Thoracic aorta (tissue), 2 donors: ENCODE results near the gene PRKG2. TPM values are rescaled to one million over a fixed set of nuclear protein-coding genes. Genes with fewer than 3 reads are reported as not detected.

Experiments used
- ATAC-seq: fragments of 150-250 bp; one replicate; pipeline ENCODE4 v1.8.0; 2017; ENCODE audit warnings: low read depth; ENCODE audit not compliant: insufficient number of reproducible peaks, low FRiP score
- DNase-seq: peaks from one replicate; pipeline ENCODE4 v3.0.0-alpha.2; 2020; ENCODE audit warnings: low spot score
- H3K27ac ChIP-seq, 2 donors: fragments of 200-600 bp; sonication (generic); 1 replicate in 1 of 2; 2 replicates in 1 of 2; pipeline ENCODE4 v1.5.1; 2016; ENCODE audit warnings: mild to moderate bottlenecking in 2 of 2, moderate library complexity in 2 of 2
- H3K27me3 ChIP-seq: fragments of 200-600 bp; sonication (generic); replicated peaks from 2 replicates; pipeline ENCODE4 v1.6.0; 2016; ENCODE audit warnings: mild to moderate bottlenecking; ENCODE audit not compliant: insufficient read depth
- H3K36me3 ChIP-seq: fragments of 200-600 bp; sonication (generic); one replicate; pipeline ENCODE4 v1.5.1; 2016
- H3K4me1 ChIP-seq, 2 donors: fragments of 200-600 bp; sonication (generic); 1 replicate in 1 of 2; 2 replicates in 1 of 2; pipeline versions ENCODE4 v1.5.1 to v1.6.0; 2016; ENCODE audit warnings: low read depth in 2 of 2, mild to moderate bottlenecking in 1 of 2; ENCODE audit not compliant: control insufficient read depth in 1 of 2
- H3K4me3 ChIP-seq: fragments of 200-600 bp; sonication (generic); 2 replicates; pipeline ENCODE4 v1.5.1; 2016; ENCODE audit warnings: mild to moderate bottlenecking
- H3K9me3 ChIP-seq: fragments of 200-600 bp; sonication (generic); 2 replicates; pipeline ENCODE4 v1.5.1; 2016
- total RNA-seq, 2 donors: library from RNA; depleted of rRNA; stranded (reverse); fragments of >200 nt; gene quantifications; one replicate each; pipeline versions ENCODE4 v1.1.0 to v1.2.3, GENCODE V29; 2016
- TF ChIP-seq, protein P1 (sequence below): fragments of 200-600 bp; sonication (generic); IDR thresholded peaks from one replicate; pipeline ENCODE4 v1.5.1; 2019; ENCODE audit warnings: antibody characterized with exemption

The PRKG2 gene
- total RNA-seq, 2 donors from 2014 or later = 0.14 TPM; not detected in 1

DNA sequence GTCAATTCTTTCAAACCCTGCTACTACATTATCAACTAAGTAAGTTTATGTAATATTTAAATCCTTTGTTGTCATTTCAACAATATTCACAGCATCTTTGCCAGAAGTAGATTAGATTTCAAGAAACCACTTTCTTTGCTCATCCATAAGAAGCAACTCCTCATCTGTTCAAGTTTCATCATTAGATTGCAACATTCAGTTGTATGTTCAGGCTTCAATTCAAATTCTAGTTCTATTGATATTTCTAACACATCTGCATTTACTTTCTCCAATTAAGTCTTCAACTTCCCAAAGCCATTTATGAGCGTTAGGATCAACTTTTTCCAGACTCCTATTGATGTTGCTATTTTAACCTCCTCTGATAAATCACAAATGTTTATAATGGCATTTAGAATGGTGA is 118.5 kb downstream of the PRKG2 start:
- TF ChIP-seq, protein P1, sequence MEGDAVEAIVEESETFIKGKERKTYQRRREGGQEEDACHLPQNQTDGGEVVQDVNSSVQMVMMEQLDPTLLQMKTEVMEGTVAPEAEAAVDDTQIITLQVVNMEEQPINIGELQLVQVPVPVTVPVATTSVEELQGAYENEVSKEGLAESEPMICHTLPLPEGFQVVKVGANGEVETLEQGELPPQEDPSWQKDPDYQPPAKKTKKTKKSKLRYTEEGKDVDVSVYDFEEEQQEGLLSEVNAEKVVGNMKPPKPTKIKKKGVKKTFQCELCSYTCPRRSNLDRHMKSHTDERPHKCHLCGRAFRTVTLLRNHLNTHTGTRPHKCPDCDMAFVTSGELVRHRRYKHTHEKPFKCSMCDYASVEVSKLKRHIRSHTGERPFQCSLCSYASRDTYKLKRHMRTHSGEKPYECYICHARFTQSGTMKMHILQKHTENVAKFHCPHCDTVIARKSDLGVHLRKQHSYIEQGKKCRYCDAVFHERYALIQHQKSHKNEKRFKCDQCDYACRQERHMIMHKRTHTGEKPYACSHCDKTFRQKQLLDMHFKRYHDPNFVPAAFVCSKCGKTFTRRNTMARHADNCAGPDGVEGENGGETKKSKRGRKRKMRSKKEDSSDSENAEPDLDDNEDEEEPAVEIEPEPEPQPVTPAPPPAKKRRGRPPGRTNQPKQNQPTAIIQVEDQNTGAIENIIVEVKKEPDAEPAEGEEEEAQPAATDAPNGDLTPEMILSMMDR = no peak
- ATAC-seq (no peak), DNase-seq (no peak)
- Histone ChIP-seq H3K36me3 (no peaks in the 10 kb centered on the region), H3K9me3 (no peaks in the 10 kb centered on the region), H3K4me3 (no peak overlapping the region), H3K4me1 (no peaks in the 10 kb centered on the region), H3K27ac (no peak overlapping the region), H3K27me3 (no peaks in the 10 kb centered on the region)

DNA sequence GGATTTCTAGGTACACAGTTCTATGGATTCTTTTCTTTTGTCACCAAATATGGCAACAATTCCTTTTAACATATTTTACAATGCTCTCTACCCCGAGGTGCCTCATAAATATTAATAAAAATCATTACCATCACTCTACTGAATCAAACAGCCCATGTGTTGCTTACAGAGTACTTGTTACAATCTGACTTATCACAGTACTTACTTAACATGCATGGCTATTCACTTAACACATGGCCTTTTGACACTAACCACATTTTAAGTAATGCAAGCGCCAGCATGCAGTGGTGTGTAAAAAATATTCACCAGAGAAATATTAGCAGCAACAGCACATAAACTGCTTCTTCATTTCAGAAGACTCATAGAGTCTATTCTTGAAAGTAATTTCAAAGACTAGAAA is 119.6 kb downstream of the PRKG2 start:
- H3K4me3 ChIP-seq = no peak overlapping the region
- no peak for ATAC-seq
- H3K27ac ChIP-seq = no peak overlapping the region
- no peaks in the 10 kb centered on the region for H3K4me1 ChIP-seq
- DNase-seq = no peak
- no peaks in the 10 kb centered on the region for H3K36me3 ChIP-seq
- H3K27me3 ChIP-seq = no peaks in the 10 kb centered on the region
- H3K9me3 ChIP-seq = no peaks in the 10 kb centered on the region
- TF ChIP-seq, protein P1 = no peak

GRCh38 chr4:81093720-81094401 is 121.2 kb downstream of the PRKG2 start:
- Histone ChIP-seq H3K27me3 (no peaks in the 10 kb centered on the region), H3K27ac (no peak overlapping the region), H3K4me3 (no peak overlapping the region), H3K36me3 (no peaks in the 10 kb centered on the region), H3K9me3 (no peaks in the 10 kb centered on the region), H3K4me1 (no peaks in the 10 kb centered on the region)
- no peak for DNase-seq
- ATAC-seq = no peak
- TF ChIP-seq, protein P1 = no peak

DNA sequence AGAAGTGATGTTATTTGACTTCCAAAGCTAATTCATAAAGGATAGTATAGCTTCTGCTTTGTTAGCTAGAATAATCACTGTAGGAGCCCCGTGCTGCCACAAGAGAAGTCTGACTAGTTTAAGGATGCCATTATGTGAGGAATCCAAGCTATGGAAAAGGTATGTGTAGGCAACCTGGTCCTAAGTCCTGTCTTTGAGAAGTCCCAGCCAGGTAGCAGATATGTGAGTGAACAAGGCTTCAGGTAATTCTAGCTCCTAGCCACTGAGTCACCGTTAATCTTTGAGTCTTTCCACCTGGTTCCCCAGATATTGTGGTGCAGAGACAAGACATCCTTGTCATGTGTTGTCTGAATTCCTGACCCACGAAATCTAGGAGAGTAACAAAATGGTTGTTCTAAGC is 129.0 kb downstream of the PRKG2 start:
- Histone ChIP-seq H3K9me3 (no peaks in the 10 kb centered on the region), H3K4me1 (no peaks in the 10 kb centered on the region), H3K36me3 (no peaks in the 10 kb centered on the region), H3K4me3 (no peak overlapping the region), H3K27me3 (no peaks in the 10 kb centered on the region), H3K27ac (no peak overlapping the region)
- DNase-seq (no peak), ATAC-seq (no peak)
- TF ChIP-seq, protein P1 = no peak

- DNase-seq = no peak
- H3K36me3 ChIP-seq = no peaks in the 10 kb centered on the region
- no peak for ATAC-seq
- H3K4me3 ChIP-seq = no peak overlapping the region
- no peaks in the 10 kb centered on the region for H3K9me3 ChIP-seq
- TF ChIP-seq, protein P1 = no peak
- no peaks in the 10 kb centered on the region for H3K27me3 ChIP-seq
- H3K4me1 ChIP-seq = no peaks in the 10 kb centered on the region
- no peak overlapping the region for H3K27ac ChIP-seq
Observed at GRCh38 chr4:81085291-81085690, 129.7 kb downstream of the PRKG2 start.
